ENCODE results near the gene VPREB1.
"Not testable (repeated sequence)": the region's sequence is repeated elsewhere in the genome, so short reads cannot be mapped to it uniquely, and the experiment has no call there.

DNA sequence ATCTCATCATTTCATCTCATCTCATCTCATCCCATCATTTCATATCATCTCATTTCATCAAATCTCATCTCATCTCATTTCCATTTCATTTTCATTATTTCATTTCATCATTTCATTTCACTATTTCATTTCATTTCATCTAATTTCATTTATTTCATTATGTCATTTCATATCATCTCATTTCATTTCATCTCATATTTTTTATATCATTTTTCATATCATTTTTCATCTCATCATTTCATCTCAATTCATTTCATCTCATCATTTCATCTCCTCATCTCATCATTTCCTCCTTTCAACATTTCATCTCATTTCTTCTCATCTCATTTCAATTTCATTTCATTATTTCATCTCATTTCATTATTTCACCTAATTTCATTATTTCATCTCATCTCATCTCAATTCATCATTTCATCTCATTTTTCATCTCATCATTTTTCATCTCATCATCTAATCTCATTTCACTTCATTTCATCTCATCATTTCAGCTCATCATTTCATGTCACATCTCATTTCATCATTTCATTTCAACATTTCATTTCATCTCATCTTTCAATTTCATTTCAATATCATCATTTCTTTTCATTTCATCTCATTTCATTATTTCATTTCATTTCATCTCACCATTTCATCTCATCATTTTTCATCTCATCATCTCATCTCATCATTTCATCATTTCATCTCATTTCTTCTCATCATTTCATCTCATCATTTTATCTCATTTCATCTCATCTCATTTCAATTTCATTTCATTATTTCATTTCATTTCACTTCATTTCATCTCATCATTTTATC, 40.6 kb downstream of the VPREB1 start:
- not testable (repeated sequence) for TF ChIP-seq CTCF, POLR2AphosphoS5 (IDR thresholded peaks at IDR 0.05)

All from transverse colon (tissue), 4 donors.